Measurements from ENCODE around the gene TRPM4. TPM values are rescaled to one million over a fixed set of nuclear protein-coding genes. Genes with fewer than 3 reads are reported as not detected.

The TRPM4 gene
- 1 to 10 TPM; 1.5 to 1.9 TPM for total RNA-seq

DNA sequence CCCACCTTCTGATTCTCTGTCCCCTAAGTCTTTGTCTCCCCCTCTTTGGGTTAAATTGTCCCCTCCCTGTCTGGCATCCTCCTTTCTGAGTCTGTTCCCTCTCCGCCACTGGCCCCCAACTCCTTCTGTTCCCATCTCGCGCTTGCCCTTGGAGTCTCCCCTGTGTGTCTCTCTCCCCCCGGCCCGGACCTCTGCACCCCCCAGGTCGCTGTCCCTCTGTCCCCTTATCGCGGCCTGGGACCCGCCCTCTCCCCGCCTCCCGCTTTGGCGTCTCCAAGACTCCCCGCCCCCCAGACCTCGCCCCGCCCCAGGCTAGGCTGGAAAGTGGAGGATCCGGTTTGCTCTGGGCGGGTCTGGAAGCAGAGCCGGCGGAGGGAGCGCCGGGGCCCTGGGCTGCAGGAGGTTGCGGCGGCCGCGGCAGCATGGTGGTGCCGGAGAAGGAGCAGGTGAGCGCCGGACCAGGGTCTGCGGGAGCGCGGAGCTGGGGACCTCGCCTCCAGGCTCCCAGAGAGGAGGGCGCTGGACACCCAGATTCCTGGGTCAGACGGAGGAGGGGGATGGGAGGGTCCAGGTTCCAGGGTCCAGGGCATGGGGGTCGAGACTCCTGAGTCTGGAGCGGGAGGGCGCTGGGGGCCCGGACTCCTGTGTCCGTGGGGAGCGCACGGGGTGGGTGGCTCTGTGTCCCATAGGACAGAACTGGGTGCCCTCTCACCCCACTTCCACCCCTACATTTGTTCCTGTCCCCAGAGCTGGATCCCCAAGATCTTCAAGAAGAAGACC, at the start of gene TRPM4:
TSS of gene TRPM4 (plus strand) at position 348 of the 780 bp plus-strand sequence. CDS start at position 423, 75 bp downstream.
- H3K27me3 Mint-ChIP-seq = peaks cover 53% of the 10 kb centered on the region
- peaks cover 6% of the 10 kb centered on the region for H3K4me1 Mint-ChIP-seq
- no peak within 1 kb of the TSS for H3K27ac Mint-ChIP-seq
- ATAC-seq = peak; percentile 84
- DNase-seq = peak; percentile 77
- intact Hi-C loops (cut with DNase I, micrococcal nuclease) = no loop called here
- ChIA-PET POLR2A (no interaction called here), CTCF (no interaction called here)
- peak within 1 kb of the TSS; percentile 35 for H3K4me3 Mint-ChIP-seq
- H3K9me3 Mint-ChIP-seq (ENCODE audit: low read depth) = no peaks in the 10 kb centered on the region
- H3K36me3 Mint-ChIP-seq (ENCODE audit: low read depth) = no peaks in the 10 kb centered on the region

- Mint-ChIP-seq H3K9me3 (ENCODE audit: low read depth) (no peaks in the 10 kb centered on the region), H3K27ac (no peak overlapping the region), H3K4me1 (peaks cover 13% of the 10 kb centered on the region), H3K4me3 (no peak overlapping the region), H3K27me3 (no peaks in the 10 kb centered on the region), H3K36me3 (ENCODE audit: low read depth) (peaks cover 34% of the 10 kb centered on the region)
- ChIA-PET CTCF (interaction anchor here (1.2 to 1.6 kb wide), 3 partner anchors 10 to 101 kb away, joined by 3 to 5 read pairs (median 4); no protein-coding TSS in a partner anchor), POLR2A (no interaction called here)
- intact Hi-C loops (cut with DNase I, micrococcal nuclease) = no loop called here
- DNase-seq (no peak), ATAC-seq (no peak)
These were observed 48.5 kb upstream of the TRPM4 start for GRCh38 chr19:49109051-49109450.

GRCh38 chr19:49109569-49110233, 47.9 kb upstream of the TRPM4 start:
- Mint-ChIP-seq H3K36me3 (ENCODE audit: low read depth) (peaks cover 31% of the 10 kb centered on the region), H3K9me3 (ENCODE audit: low read depth) (no peaks in the 10 kb centered on the region), H3K4me3 (no peak overlapping the region), H3K27me3 (no peaks in the 10 kb centered on the region), H3K4me1 (peaks cover 13% of the 10 kb centered on the region), H3K27ac (no peak overlapping the region)
- DNase-seq (no peak), ATAC-seq (no peak)
- POLR2A ChIA-PET = no interaction called here
- intact Hi-C loops (cut with DNase I, micrococcal nuclease) = no loop called here
- CTCF ChIA-PET = interaction anchor here (1.2 to 1.6 kb wide), 3 partner anchors 10 to 101 kb away, joined by 3 to 9 read pairs (median 4); no protein-coding TSS in a partner anchor

GRCh38 chr19:49110567-49110966, 47.0 kb upstream of the TRPM4 start:
- H3K9me3 Mint-ChIP-seq (ENCODE audit: low read depth) = no peaks in the 10 kb centered on the region
- CTCF ChIA-PET = interaction anchor here (0.7 to 1.4 kb wide), 2 partner anchors 13 kb away, joined by 3 to 9 read pairs; no protein-coding TSS in a partner anchor
- no peak overlapping the region for H3K27ac Mint-ChIP-seq
- no peak for DNase-seq
- peaks cover 16% of the 10 kb centered on the region for H3K4me1 Mint-ChIP-seq
- no peak for ATAC-seq
- H3K27me3 Mint-ChIP-seq = no peaks in the 10 kb centered on the region
- intact Hi-C loops (cut with DNase I, micrococcal nuclease) = no loop called here
- no peak overlapping the region for H3K4me3 Mint-ChIP-seq
- peaks cover 26% of the 10 kb centered on the region for H3K36me3 Mint-ChIP-seq (ENCODE audit: low read depth)
- POLR2A ChIA-PET = interaction anchor here (0.6 to 0.7 kb wide), 2 partner anchors 61 to 92 kb away, joined by 3 to 8 read pairs; no protein-coding TSS in a partner anchor

GRCh38 chr19:49111218-49111998, 46.2 kb upstream of the TRPM4 start:
- DNase-seq (no peak), ATAC-seq (no peak)
- Mint-ChIP-seq H3K4me1 (peaks cover 16% of the 10 kb centered on the region), H3K36me3 (ENCODE audit: low read depth) (peaks cover 22% of the 10 kb centered on the region), H3K27me3 (no peaks in the 10 kb centered on the region), H3K9me3 (ENCODE audit: low read depth) (no peaks in the 10 kb centered on the region), H3K27ac (no peak overlapping the region), H3K4me3 (no peak overlapping the region)
- CTCF ChIA-PET = interaction anchor here (0.9 kb wide), 1 partner anchor 14 kb away, joined by 5 read pairs; no protein-coding TSS in a partner anchor
- intact Hi-C loops (cut with DNase I, micrococcal nuclease) = no loop called here
- POLR2A ChIA-PET = no interaction called here

- peak; percentile 76 for ATAC-seq
These were observed 43.6 kb upstream of the TRPM4 start, which contains the start of gene LIN7B for GRCh38 chr19:49113762-49114629. LIN7B (plus strand) TSS chr19:49114370; CDS start chr19:49114405, 35 bp downstream.

DNA sequence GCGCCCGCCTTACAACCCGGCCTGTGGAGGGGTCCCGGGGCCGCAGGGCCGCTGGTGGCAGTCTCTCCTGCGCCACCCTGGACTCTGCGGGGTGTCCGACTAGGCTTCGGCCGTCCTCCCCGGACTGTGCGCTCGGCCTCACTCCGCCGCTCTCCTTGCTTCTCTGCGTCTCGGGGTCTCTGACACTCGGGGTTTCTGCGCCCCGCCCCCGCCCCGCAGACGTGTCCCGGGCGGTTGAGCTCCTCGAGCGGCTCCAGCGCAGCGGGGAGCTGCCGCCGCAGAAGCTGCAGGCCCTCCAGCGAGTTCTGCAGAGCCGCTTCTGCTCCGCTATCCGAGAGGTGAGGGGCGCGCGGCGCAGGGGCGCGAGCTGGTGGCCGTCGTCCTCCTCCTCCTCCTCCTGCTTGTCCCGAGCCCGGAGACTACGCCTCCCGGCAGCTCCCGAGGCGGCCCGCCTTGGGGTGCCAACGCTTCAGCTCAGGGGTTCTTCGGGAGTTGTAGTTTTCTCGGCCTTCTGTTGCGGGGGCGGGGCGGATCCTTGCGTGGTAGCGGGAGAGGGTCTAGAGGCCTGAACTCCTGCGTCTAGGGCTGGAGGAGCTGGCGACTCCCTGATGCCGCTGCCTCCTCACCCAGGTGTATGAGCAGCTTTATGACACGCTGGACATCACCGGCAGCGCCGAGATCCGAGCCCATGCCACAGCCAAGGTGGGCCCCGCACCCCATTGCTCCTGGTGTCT, 42.8 kb upstream of the TRPM4 start:
- peak; percentile 77 for DNase-seq
- Mint-ChIP-seq H3K4me3 (peak overlapping the region; percentile 72), H3K27me3 (no peaks in the 10 kb centered on the region), H3K27ac (no peak overlapping the region), H3K9me3 (ENCODE audit: low read depth) (no peaks in the 10 kb centered on the region), H3K36me3 (ENCODE audit: low read depth) (peaks cover 2% of the 10 kb centered on the region), H3K4me1 (peaks cover 29% of the 10 kb centered on the region)
- no peak for ATAC-seq
- intact Hi-C loops (cut with DNase I, micrococcal nuclease) = loop anchor here in 1 of 2 experiments (1.0 to 2.0 kb wide), 4 partner anchors 14 to 58 kb away; partner anchors contain the start of genes CGB7 and SNRNP70
- CTCF ChIA-PET = interaction anchor here (0.6 to 2.4 kb wide), 14 partner anchors 9 to 121 kb away, joined by 3 to 28 read pairs (median 3); partner anchors contain the start of gene RUVBL2
- POLR2A ChIA-PET = interaction anchor here (0.7 to 1.1 kb wide), 3 partner anchors 10 to 22 kb away, joined by 3 read pairs; no protein-coding TSS in a partner anchor

More at GRCh38 chr19:49113762-49114629, 43.6 kb upstream of the TRPM4 start, which contains the start of gene LIN7B:
- DNase-seq = peak; percentile 85
- POLR2A ChIA-PET = interaction anchor here (0.7 to 1.1 kb wide), 3 partner anchors 9 to 21 kb away, joined by 3 read pairs; no protein-coding TSS in a partner anchor
- H3K4me3 Mint-ChIP-seq = peak within 1 kb of the TSS; percentile 76
- intact Hi-C loops (cut with DNase I, micrococcal nuclease) = loop anchor here in 1 of 2 experiments (1.0 to 2.0 kb wide), 4 partner anchors 14 to 57 kb away; partner anchors contain the start of genes CGB7 and SNRNP70
- CTCF ChIA-PET = interaction anchor here (0.6 to 2.4 kb wide), 22 partner anchors 8 to 338 kb away, joined by 3 to 28 read pairs (median 4); partner anchors contain the start of genes PIH1D1 and RUVBL2
- peaks cover 29% of the 10 kb centered on the region for H3K4me1 Mint-ChIP-seq
- no peaks in the 10 kb centered on the region for H3K27me3 Mint-ChIP-seq
- H3K27ac Mint-ChIP-seq = peak within 1 kb of the TSS; percentile 13
- H3K9me3 Mint-ChIP-seq (ENCODE audit: low read depth) = no peaks in the 10 kb centered on the region
- peaks cover 2% of the 10 kb centered on the region for H3K36me3 Mint-ChIP-seq (ENCODE audit: low read depth)

GRCh38 chr19:49116544-49116943, 41.0 kb upstream of the TRPM4 start:
- ChIA-PET POLR2A (no interaction called here), CTCF (interaction anchor here (0.6 kb wide), 1 partner anchor 540 kb away, joined by 3 read pairs; no protein-coding TSS in a partner anchor)
- H3K27me3 Mint-ChIP-seq = peaks cover 8% of the 10 kb centered on the region
- ATAC-seq (no peak), DNase-seq (no peak)
- intact Hi-C loops (cut with DNase I, micrococcal nuclease) = no loop called here
- no peaks in the 10 kb centered on the region for H3K9me3 Mint-ChIP-seq (ENCODE audit: low read depth)
- H3K36me3 Mint-ChIP-seq (ENCODE audit: low read depth) = peaks cover 2% of the 10 kb centered on the region
- H3K4me1 Mint-ChIP-seq = peaks cover 35% of the 10 kb centered on the region
- H3K4me3 Mint-ChIP-seq = no peak overlapping the region
- H3K27ac Mint-ChIP-seq = no peak overlapping the region

- H3K9me3 Mint-ChIP-seq (ENCODE audit: low read depth) = no peaks in the 10 kb centered on the region
- intact Hi-C loops (cut with DNase I, micrococcal nuclease) = loop anchor here (2.0 kb wide), 6 partner anchors 33 to 523 kb away; partner anchors contain the start of genes GYS1 (in 1 of the 2), RRAS (in 1 of the 2), RUVBL2 (in 1 of the 2) and SNRNP70 (in 1 of the 2)
- ChIA-PET CTCF (interaction anchor here (0.5 to 0.6 kb wide), 3 partner anchors 14 to 780 kb away, joined by 3 to 4 read pairs (median 3); no protein-coding TSS in a partner anchor), POLR2A (interaction anchor here (0.5 to 1.3 kb wide), 3 partner anchors 10 to 441 kb away, joined by 3 to 4 read pairs (median 4); no protein-coding TSS in a partner anchor)
- peaks cover 35% of the 10 kb centered on the region for H3K4me1 Mint-ChIP-seq
- H3K4me3 Mint-ChIP-seq = peak overlapping the region; percentile 80
- peaks cover 8% of the 10 kb centered on the region for H3K27me3 Mint-ChIP-seq
- H3K36me3 Mint-ChIP-seq (ENCODE audit: low read depth) = peaks cover 2% of the 10 kb centered on the region
- peak overlapping the region; percentile 84 for H3K27ac Mint-ChIP-seq
- DNase-seq (no peak), ATAC-seq (no peak)
These were observed 39.7 kb upstream of the TRPM4 start for GRCh38 chr19:49117677-49118564.

Measured in activated CD4-positive, alpha-beta T cell treated with anti-CD3 and anti-CD28 coated beads for 36 hours (primary cell).